Measurements from ENCODE around the gene FERMT1. TPM values are rescaled to one million over a fixed set of nuclear protein-coding genes. Genes with fewer than 3 reads are reported as not detected.

Gene FERMT1
- 0.06 TPM for total RNA-seq (2013)
- polyA plus RNA-seq (not detected), polyA minus RNA-seq (under 0.01 TPM in 1 of 2 replicates, not detected in the other), total RNA-seq (0 to 3.2 (median 0.18) reads per million in 11 experiments)

GRCh38 chr20:6122873-6123648 lies at the start of gene FERMT1:
TSS of gene FERMT1 (minus strand) at chr20:6123030. CDS start at chr20:6119554, 3,476 bp downstream.
- Mint-ChIP-seq H3K9me3 (peaks cover 0 to 7% (median 2%) of the 10 kb centered on the region in 7 donors), H3K27ac (no peak within 1 kb of the TSS), H3K36me3 (no peaks in the 10 kb centered on the region), H3K4me1 (peaks cover 14% of the 10 kb centered on the region), H3K27me3 (ENCODE audit: low read depth in 3 of 3) (peaks cover 30 to 47% (median 42%) of the 10 kb centered on the region in 3 donors), H3K4me3 (peak within 1 kb of the TSS; percentile 74 to 83)
- no peaks in the 10 kb centered on the region for H3K9me3 ChIP-seq (replicated peaks in 1 of 2; ENCODE audit: control insufficient read depth in 1 of 2, insufficient read depth in 1 of 2, low read length in 2 of 2)
- WGBS (ENCODE audit: insufficient coverage): 2% methylated on average over 49 of the region's 55 CpGs
- H3K4me2 ChIP-seq (replicated peaks; ENCODE audit: extremely low read depth, low read length, poor library complexity, severe bottlenecking): peak within 1 kb of the TSS; percentile 80
- H4K20me1 ChIP-seq (ENCODE audit: insufficient read depth, low read length): no peaks in the 10 kb centered on the region
- peak in 1 of 3 donors; percentile 21 for DNase-seq
- peaks cover 17 to 30% of the 10 kb centered on the region in 2 donors for H3K27me3 ChIP-seq (ENCODE audit: control insufficient read depth in 2 of 2, insufficient read depth in 2 of 2, low read length in 2 of 2)
- peaks cover 11 to 16% of the 10 kb centered on the region in 2 donors for H3K4me1 ChIP-seq (ENCODE audit: control insufficient read depth in 1 of 2, insufficient read depth in 2 of 2, low read length in 2 of 2)
- no peaks in the 10 kb centered on the region for H3K79me2 ChIP-seq (ENCODE audit: insufficient read depth, low read length)
- peak within 1 kb of the TSS; percentile 3 to 70 (median 35) for H3K4me3 ChIP-seq (replicated peaks in 1 of 3; ENCODE audit: low read depth in 2 of 3, low read length in 3 of 3)
- H3K36me3 ChIP-seq (replicated peaks in 1 of 2; ENCODE audit: control insufficient read depth in 1 of 2, insufficient read depth in 2 of 2, low read length in 2 of 2): no peaks in the 10 kb centered on the region
- intact Hi-C loops (cut with micrococcal nuclease): no loop called here
- H3K27ac ChIP-seq (ENCODE audit: low read depth in 1 of 2, low read length in 2 of 2): no peak within 1 kb of the TSS
- H2AFZ ChIP-seq (ENCODE audit: insufficient read depth, low read depth, low read length, poor library complexity, severe bottlenecking): peak within 1 kb of the TSS; percentile 70
- H3K9ac ChIP-seq (ENCODE audit: insufficient read depth, low read length, poor library complexity, severe bottlenecking): peak within 1 kb of the TSS; percentile 21
- TF ChIP-seq CTCF (IDR thresholded peaks at IDR 0.05): no peak

- H3K9ac ChIP-seq (ENCODE audit: insufficient read depth, low read length, poor library complexity, severe bottlenecking): no peak overlapping the region
- no peaks in the 10 kb centered on the region for H3K36me3 ChIP-seq (replicated peaks in 1 of 2; ENCODE audit: control insufficient read depth in 1 of 2, insufficient read depth in 2 of 2, low read length in 2 of 2)
- no peak overlapping the region for H3K27ac Mint-ChIP-seq
- no peak overlapping the region for H2AFZ ChIP-seq (ENCODE audit: insufficient read depth, low read depth, low read length, poor library complexity, severe bottlenecking)
- H3K27ac ChIP-seq (ENCODE audit: low read depth in 1 of 2, low read length in 2 of 2): no peak overlapping the region
- no peak overlapping the region for H3K4me3 Mint-ChIP-seq
- no peak overlapping the region for H3K4me3 ChIP-seq (replicated peaks in 1 of 3; ENCODE audit: low read depth in 2 of 3, low read length in 3 of 3)
- no peak for DNase-seq
- no peak for TF ChIP-seq CTCF (IDR thresholded peaks at IDR 0.05)
- intact Hi-C loops (cut with micrococcal nuclease): no loop called here
- no peaks in the 10 kb centered on the region for H3K4me1 Mint-ChIP-seq
- no peaks in the 10 kb centered on the region for H4K20me1 ChIP-seq (ENCODE audit: insufficient read depth, low read length)
- H3K27me3 Mint-ChIP-seq (ENCODE audit: low read depth in 3 of 3): peaks cover 0 to 13% (median 5%) of the 10 kb centered on the region in 3 donors
- H3K4me1 ChIP-seq (ENCODE audit: control insufficient read depth in 1 of 2, insufficient read depth in 2 of 2, low read length in 2 of 2): no peaks in the 10 kb centered on the region
- no peaks in the 10 kb centered on the region for H3K9me3 ChIP-seq (replicated peaks in 1 of 2; ENCODE audit: control insufficient read depth in 1 of 2, insufficient read depth in 1 of 2, low read length in 2 of 2)
- no peaks in the 10 kb centered on the region for H3K27me3 ChIP-seq (ENCODE audit: control insufficient read depth in 2 of 2, insufficient read depth in 2 of 2, low read length in 2 of 2)
- no peak overlapping the region for H3K4me2 ChIP-seq (replicated peaks; ENCODE audit: extremely low read depth, low read length, poor library complexity, severe bottlenecking)
- peaks cover 0 to 7% (median 2%) of the 10 kb centered on the region in 7 donors for H3K9me3 Mint-ChIP-seq
- no peaks in the 10 kb centered on the region for H3K36me3 Mint-ChIP-seq
- H3K79me2 ChIP-seq (ENCODE audit: insufficient read depth, low read length): no peaks in the 10 kb centered on the region
Measured at GRCh38 chr20:6169251-6169650, 46.4 kb upstream of the FERMT1 start.
